ENCODE measurements around the gene MMP24. TPM values are rescaled to one million over a fixed set of nuclear protein-coding genes. Genes with fewer than 3 reads are reported as not detected.
"Not testable (repeated sequence)": the region's sequence is repeated elsewhere in the genome, so short reads cannot be mapped to it uniquely, and the experiment has no call there.

The MMP24 gene
- total RNA-seq, 1 experiment from 2014 or later = 0.71 TPM

DNA sequence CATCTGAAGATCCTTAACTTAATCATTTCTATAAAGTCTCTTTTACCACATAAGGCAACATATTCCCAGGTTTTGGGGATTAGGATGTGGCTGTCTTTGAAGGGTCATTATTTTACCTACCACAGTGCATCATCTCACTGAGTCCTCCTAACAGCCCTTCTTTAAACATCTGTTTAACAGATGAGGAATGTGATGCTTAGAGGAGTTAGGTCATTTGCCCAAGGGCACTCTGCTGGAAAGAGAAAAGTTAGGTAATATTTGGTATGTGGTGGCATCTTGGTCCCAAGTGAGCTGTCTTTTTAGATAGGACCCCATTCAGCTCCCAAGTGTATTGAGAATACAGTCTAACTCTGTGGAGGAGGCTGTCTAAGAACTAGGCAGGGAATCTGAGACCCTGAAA is 11.0 kb downstream of the MMP24 start:
- Histone ChIP-seq H3K27ac (no peak overlapping the region), H3K9me3 (replicated peaks) (no peaks in the 10 kb centered on the region; the same call in 1 of the 2 replicates), H3K4me3 (no peak overlapping the region), H3K27me3 (replicated peaks) (no peaks in the 10 kb centered on the region), H3K4me1 (replicated peaks) (peaks cover 4% of the 10 kb centered on the region; the same call in 1 of the 2 replicates), H3K36me3 (no peaks in the 10 kb centered on the region)
- no peak for DNase-seq (ENCODE audit: low read depth in 1 of 2, low spot score in 2 of 2)

DNA sequence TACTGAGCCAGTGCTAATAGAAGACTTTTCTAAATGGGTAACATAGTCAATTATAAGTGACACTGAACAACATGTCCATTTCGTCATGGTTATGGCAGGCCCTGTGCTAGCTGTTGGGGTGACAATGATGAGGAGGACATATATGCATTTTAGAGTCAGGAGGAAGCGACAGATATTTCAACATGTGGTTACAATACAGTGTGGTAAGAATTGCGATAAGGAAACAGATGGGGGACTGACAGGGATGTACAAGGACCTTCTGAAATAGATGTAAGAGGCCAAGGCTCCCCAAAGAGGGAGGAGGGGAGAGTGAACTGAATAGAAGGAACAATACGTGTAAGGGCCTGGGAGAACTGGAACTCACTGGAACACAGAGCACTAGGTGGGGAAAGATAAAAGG is 11.7 kb downstream of the MMP24 start:
- H3K4me3 ChIP-seq = no peak overlapping the region
- H3K27ac ChIP-seq = no peak overlapping the region
- H3K36me3 ChIP-seq = no peaks in the 10 kb centered on the region
- no peaks in the 10 kb centered on the region for H3K27me3 ChIP-seq (replicated peaks)
- no peak for DNase-seq (ENCODE audit: low read depth in 1 of 2, low spot score in 2 of 2)
- H3K9me3 ChIP-seq (replicated peaks) = no peaks in the 10 kb centered on the region; the same call in 1 of the 2 replicates
- H3K4me1 ChIP-seq (replicated peaks) = no peaks in the 10 kb centered on the region

DNA sequence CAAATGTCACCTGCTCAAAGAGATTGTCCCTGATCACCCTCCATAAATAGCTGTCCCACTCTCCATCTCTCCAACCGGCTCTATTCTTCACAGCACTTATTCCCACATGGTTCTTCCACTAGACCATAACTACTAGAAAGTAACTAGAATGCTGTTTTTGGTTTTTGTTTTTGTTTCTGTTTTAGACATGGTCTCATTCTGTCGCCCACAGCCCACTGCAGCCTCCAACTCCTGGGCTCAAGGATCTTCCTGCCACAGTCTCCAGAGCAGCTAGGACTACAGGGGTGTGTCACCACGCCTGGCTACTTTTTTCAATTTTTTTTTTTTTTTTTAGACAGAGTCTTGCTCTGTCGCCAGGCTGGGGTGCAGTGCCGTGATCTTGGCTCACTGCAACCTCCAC is 12.2 kb downstream of the MMP24 start:
- no peak for DNase-seq (ENCODE audit: low read depth in 1 of 2, low spot score in 2 of 2)
- Histone ChIP-seq H3K27me3 (replicated peaks) (no peaks in the 10 kb centered on the region), H3K4me3 (no peak overlapping the region), H3K36me3 (no peaks in the 10 kb centered on the region), H3K4me1 (replicated peaks) (no peaks in the 10 kb centered on the region), H3K27ac (no peak overlapping the region), H3K9me3 (replicated peaks) (no peaks in the 10 kb centered on the region; the same call in 1 of the 2 replicates)

DNA sequence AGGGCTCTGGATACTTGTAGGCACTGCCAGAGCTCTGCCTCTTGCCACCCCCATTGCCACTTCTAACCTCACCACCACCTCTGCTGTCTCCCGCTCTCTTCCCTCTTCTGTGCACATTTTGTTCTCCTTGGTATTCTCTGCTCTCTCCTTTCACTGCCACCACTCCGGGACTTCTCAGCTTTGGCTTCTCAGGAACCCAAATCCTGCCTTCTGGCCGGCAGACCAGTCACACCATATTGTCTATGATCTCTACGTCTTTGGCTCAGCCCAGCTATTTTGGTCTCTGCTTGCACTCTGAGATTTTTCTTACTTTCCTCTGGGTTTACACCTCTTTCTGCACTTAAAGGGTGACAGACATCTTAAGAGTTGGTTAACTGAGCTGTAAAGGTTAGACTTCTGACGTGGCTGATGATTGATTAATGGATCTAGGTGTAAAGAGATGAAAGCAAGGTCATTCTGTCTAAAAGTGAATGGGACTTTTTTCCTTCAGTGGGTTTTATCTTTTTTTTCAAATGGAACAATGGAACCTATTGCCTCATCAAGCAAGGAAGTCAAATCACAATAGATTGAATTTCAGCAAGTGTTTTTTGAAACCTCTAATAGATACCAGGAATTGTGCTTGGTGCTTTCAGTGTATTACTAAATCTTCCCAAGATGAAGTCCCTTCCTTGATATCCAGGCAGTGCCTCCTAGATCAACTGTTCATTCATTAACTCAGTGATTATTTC is 13.8 kb downstream of the MMP24 start:
- Histone ChIP-seq H3K27me3 (replicated peaks) (no peaks in the 10 kb centered on the region), H3K4me1 (replicated peaks) (no peaks in the 10 kb centered on the region), H3K27ac (no peak overlapping the region), H3K9me3 (replicated peaks) (no peaks in the 10 kb centered on the region; the same call in 1 of the 2 replicates), H3K4me3 (no peak overlapping the region), H3K36me3 (no peaks in the 10 kb centered on the region)
- DNase-seq (ENCODE audit: low read depth in 1 of 2, low spot score in 2 of 2) = no peak

DNA sequence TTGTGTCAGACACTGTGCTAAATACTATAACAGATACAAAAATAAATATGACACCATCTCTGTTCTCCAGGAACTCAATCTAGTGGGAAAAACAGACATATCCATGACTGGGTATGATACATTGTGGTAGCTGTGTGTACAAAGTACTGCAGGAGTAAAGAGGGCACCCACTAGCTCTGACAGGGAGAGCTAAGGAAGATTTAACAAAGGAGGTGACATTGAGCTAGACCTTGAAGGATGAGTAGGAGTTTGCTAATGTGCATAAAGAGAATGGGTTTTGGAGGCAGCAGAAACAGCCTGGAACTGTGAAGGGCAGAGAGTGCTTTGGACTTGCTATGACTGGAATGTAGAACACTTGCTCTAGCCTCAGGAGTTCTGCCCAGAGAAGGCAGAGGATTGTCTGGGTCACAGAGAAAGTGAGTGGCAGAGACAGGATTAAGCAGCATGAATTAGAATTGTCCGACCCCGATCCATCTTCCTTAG is 14.4 kb downstream of the MMP24 start:
- Histone ChIP-seq H3K9me3 (replicated peaks) (no peaks in the 10 kb centered on the region; the same call in 1 of the 2 replicates), H3K27ac (no peak overlapping the region), H3K4me3 (no peak overlapping the region), H3K4me1 (replicated peaks) (no peaks in the 10 kb centered on the region), H3K27me3 (replicated peaks) (no peaks in the 10 kb centered on the region), H3K36me3 (no peaks in the 10 kb centered on the region)
- DNase-seq (ENCODE audit: low read depth in 1 of 2, low spot score in 2 of 2) = no peak

DNA sequence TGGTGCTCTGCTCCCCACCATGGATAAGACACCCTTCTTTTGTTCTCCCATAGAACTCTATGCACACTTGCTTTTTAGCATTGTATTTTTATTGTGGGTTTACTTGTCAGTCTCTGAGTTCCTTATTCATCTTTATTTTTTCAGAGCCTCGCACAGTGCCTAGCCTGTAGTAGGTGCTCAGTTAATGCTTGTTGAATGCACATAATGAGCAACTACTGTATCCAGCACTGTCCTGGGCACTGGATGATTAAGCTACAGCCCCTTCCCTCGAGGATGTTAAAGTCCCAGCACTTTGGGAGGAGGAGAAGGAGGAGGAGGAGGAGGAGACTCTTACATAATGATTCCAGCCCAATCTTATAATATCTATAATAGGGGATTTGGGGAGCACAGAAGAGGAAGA is 16.8 kb downstream of the MMP24 start:
- H3K4me3 ChIP-seq = no peak overlapping the region
- H3K36me3 ChIP-seq = no peaks in the 10 kb centered on the region
- H3K9me3 ChIP-seq (replicated peaks) = no peaks in the 10 kb centered on the region
- H3K4me1 ChIP-seq (replicated peaks) = no peaks in the 10 kb centered on the region
- no peak overlapping the region for H3K27ac ChIP-seq
- no peak for DNase-seq (ENCODE audit: low read depth in 1 of 2, low spot score in 2 of 2)
- no peaks in the 10 kb centered on the region for H3K27me3 ChIP-seq (replicated peaks)

DNA sequence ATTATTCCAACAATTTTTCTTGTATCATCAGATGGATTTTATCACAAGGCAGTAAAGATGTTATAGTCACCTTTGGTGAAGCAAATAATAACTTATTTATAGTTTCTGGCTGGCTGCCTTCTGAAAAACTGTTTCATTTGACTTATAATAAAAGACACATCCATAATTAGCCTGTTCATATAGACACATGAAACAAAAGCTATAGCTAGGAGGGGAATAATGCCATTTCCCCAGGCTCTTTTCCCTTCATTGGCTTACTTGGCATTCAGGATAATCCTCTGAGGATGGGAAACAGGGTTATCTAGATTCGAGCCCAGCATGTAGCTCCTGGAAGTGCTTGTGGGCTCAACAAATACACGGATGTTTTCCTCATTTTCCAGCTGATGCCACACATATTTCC is 17.5 kb downstream of the MMP24 start:
- DNase-seq (ENCODE audit: low read depth in 1 of 2, low spot score in 2 of 2) = no peak
- no peak overlapping the region for H3K27ac ChIP-seq

DNA sequence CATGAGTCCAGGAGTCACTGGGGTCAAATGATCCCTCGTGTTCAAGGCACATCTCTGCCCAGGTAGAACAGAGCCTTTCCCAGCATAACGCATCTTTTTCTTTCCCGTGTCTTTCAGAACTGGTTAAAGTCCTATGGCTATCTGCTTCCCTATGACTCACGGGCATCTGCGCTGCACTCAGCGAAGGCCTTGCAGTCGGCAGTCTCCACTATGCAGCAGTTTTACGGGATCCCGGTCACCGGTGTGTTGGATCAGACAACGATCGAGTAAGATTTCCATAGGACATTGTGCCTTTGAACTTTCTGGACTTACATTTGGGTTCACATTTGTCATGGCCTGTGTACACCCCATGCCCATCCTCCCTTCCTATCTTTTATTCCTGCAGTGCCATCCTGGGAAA is 20.2 kb downstream of the MMP24 start:
- Histone ChIP-seq H3K4me1 (replicated peaks) (peaks cover 2% of the 10 kb centered on the region), H3K36me3 (no peaks in the 10 kb centered on the region), H3K27ac (no peak overlapping the region), H3K27me3 (replicated peaks) (no peaks in the 10 kb centered on the region), H3K9me3 (replicated peaks) (no peaks in the 10 kb centered on the region), H3K4me3 (no peak overlapping the region)
- DNase-seq (ENCODE audit: low read depth in 1 of 2, low spot score in 2 of 2) = no peak

More for the DNA sequence above, 17.5 kb downstream of the MMP24 start:
- no peaks in the 10 kb centered on the region for H3K9me3 ChIP-seq (replicated peaks)
- H3K4me3 ChIP-seq = no peak overlapping the region
- no peaks in the 10 kb centered on the region for H3K36me3 ChIP-seq
- no peaks in the 10 kb centered on the region for H3K27me3 ChIP-seq (replicated peaks)
- no peaks in the 10 kb centered on the region for H3K4me1 ChIP-seq (replicated peaks)

DNA sequence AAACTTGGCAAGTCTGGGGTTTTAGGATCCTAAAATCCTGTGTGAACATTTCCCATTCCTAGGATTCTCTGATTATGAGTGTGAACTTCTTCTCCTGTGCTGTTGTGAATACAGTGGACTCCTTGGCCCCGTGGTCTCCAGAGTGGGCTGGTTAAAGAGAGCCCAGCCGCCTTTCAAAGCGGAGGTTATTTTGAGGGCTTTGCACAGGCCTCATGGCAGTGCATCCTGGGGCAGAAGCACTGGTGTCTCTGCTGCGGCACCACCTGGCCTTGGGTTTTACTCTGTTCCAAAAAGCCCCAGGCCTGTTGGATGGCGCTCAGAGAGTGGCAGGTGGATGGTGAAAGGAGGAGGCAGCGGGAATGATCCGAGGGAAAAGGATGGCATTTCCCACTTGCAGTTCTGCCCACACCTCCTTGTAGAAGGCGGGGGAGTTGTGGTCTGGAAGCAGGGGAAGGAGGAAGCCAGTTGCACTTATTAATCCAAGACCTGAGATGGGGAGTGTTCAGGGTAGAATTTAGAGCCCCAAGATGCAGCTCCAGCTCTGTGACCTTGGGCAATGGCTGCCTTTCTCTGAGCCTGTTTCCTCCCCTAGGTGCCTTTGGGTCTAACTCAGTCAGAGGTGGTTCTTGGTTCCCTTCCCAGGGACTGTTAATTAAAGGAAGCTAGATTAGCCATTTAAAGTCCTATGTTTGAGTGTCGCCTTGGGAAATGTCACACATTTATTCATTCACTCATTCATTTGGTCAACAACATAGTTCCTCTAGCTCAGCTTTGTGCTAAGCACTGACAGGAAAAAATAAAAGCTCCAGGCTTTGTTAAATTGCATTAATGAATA is 22.4 kb downstream of the MMP24 start:
- Histone ChIP-seq H3K27me3 (replicated peaks) (no peaks in the 10 kb centered on the region), H3K36me3 (no peaks in the 10 kb centered on the region), H3K27ac (no peak overlapping the region), H3K4me3 (no peak overlapping the region), H3K4me1 (replicated peaks) (peaks cover 10% of the 10 kb centered on the region), H3K9me3 (replicated peaks) (no peaks in the 10 kb centered on the region)
- DNase-seq (ENCODE audit: low read depth in 1 of 2, low spot score in 2 of 2) = no peak

DNA sequence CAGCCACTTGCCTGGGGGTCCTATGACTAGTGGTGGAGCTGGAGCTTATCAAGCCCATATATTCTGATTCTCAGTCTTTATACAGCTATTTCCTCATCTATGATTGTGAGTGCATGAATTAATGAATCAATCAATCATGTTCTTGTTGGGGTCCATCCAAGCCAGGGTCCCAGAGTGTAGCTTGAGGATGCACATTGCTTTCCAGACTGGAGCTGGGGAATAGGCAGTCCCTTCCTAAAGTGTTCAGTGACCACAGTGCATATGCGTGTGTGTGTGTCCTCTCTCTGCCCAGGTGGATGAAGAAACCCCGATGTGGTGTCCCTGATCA is 25.1 kb downstream of the MMP24 start:
- Histone ChIP-seq H3K9me3 (replicated peaks) (no peaks in the 10 kb centered on the region), H3K4me3 (no peak overlapping the region), H3K27ac (no peak overlapping the region), H3K36me3 (no peaks in the 10 kb centered on the region), H3K4me1 (replicated peaks) (peaks cover 10% of the 10 kb centered on the region), H3K27me3 (replicated peaks) (no peaks in the 10 kb centered on the region)
- DNase-seq (ENCODE audit: low read depth in 1 of 2, low spot score in 2 of 2) = no peak

DNA sequence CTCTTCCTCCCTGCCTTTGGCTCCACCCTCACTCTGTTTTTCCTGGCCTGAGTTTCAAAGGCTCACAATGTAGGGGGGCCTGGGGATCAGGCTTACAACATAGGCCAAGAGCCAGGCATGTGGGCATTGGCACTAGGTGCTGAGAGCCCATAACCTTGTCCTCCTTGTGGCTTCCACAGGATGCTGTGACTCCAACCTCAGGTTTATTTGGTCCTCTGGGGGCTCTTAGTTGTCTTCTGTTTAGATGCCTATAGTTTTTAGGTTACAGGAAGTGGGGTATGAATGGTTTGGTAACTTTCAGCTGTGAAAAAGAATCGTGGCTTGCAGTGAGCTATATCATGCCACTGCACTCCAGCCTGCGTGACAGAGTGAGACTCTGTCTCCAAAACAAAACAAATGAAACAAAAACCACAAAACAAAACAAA is 25.6 kb downstream of the MMP24 start:
- H3K27ac ChIP-seq = no peak overlapping the region
- DNase-seq (ENCODE audit: low read depth in 1 of 2, low spot score in 2 of 2) = peak in 1 of 2 experiments; percentile 46
- peaks cover 10% of the 10 kb centered on the region for H3K4me1 ChIP-seq (replicated peaks)
- no peak overlapping the region for H3K4me3 ChIP-seq
- H3K36me3 ChIP-seq = no peaks in the 10 kb centered on the region
- no peaks in the 10 kb centered on the region for H3K9me3 ChIP-seq (replicated peaks)
- no peaks in the 10 kb centered on the region for H3K27me3 ChIP-seq (replicated peaks)

DNA sequence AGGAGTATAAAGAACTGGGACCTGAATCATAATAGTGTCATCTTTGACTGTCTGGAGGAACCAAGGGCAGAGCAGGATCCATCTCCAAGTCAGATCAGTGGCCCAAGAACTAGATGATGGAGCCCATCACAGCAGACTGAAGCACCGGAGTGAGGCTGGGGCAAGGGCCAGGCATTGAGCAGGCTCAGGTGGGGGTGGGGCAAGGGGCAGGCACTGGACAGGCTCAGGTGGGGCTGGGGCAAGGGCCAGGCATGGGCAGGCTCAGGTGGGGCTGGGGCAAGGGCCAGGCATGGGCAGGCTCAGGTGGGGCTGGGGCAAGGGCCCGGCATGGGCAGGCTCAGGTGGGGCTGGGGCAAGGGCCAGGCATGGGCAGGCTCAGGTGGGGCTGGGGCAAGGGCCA is 26.1 kb downstream of the MMP24 start:
- H3K36me3 ChIP-seq; H3K27ac ChIP-seq; DNase-seq (ENCODE audit: low read depth in 1 of 2, low spot score in 2 of 2); H3K27me3 ChIP-seq (replicated peaks); H3K4me3 ChIP-seq; H3K9me3 ChIP-seq (replicated peaks): not testable (repeated sequence)
- peaks cover 10% of the 10 kb centered on the region for H3K4me1 ChIP-seq (replicated peaks)

DNA sequence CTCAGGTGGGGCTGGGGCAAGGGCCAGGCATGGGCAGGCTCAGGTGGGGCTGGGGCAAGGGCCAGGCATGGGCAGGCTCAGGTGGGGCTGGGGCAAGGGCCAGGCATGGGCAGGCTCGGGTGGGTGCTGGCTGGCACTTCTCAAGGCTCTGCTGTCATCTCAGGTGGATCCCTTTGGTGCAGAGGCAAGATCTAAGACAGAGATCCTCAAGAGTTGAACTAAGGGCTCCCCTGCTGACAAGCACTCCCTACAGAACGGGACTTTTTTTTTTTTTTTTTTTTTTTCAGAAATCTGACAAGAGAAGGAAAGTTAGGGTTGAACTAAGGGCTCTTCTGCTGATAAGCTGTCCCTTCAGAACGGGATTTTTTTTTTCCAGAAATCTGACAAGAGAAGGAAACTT is 26.5 kb downstream of the MMP24 start:
- no peaks in the 10 kb centered on the region for H3K9me3 ChIP-seq (replicated peaks)
- no peak overlapping the region for H3K4me3 ChIP-seq
- no peak for DNase-seq (ENCODE audit: low read depth in 1 of 2, low spot score in 2 of 2)
- no peaks in the 10 kb centered on the region for H3K36me3 ChIP-seq
- H3K27ac ChIP-seq = no peak overlapping the region
- no peaks in the 10 kb centered on the region for H3K27me3 ChIP-seq (replicated peaks)
- peaks cover 10% of the 10 kb centered on the region for H3K4me1 ChIP-seq (replicated peaks)

DNA sequence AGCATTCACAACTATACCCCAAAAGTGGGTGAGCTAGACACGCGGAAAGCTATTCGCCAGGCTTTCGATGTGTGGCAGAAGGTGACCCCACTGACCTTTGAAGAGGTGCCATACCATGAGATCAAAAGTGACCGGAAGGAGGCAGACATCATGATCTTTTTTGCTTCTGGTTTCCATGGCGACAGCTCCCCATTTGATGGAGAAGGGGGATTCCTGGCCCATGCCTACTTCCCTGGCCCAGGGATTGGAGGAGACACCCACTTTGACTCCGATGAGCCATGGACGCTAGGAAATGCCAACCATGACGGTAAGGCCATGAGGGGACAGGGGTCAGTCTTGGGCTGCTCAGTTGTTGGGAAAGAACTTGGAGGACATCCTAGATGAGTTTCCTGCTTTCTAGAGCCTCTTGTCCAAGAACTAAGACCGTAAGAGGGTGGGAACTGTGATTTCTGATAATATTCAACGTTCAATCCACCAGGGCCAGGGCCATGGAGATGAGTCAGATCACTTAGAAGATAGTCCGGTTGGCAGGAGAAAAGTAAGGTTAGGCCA is 28.0 kb downstream of the MMP24 start:
- DNase-seq (ENCODE audit: low read depth in 1 of 2, low spot score in 2 of 2) = no peak
- Histone ChIP-seq H3K36me3 (no peaks in the 10 kb centered on the region), H3K9me3 (replicated peaks) (no peaks in the 10 kb centered on the region)

More for the DNA sequence above, 28.0 kb downstream of the MMP24 start:
- Histone ChIP-seq H3K4me3 (no peak overlapping the region), H3K27me3 (replicated peaks) (no peaks in the 10 kb centered on the region), H3K27ac (no peak overlapping the region), H3K4me1 (replicated peaks) (peaks cover 10% of the 10 kb centered on the region)
